GM21360 (cell line): ENCODE measurements around the gene SP100.
"Not testable (repeated sequence)": the region's sequence is repeated elsewhere in the genome, so short reads cannot be mapped to it uniquely, and the experiment has no call there.

Source experiments
- ATAC-seq: cut with Tn5 transposase; IDR thresholded peaks from one replicate; pipeline ENCODE4 v1.9.1; 2021; ENCODE audit warnings: mild to moderate bottlenecking, moderate library complexity; ENCODE audit not compliant: unreplicated experiment

SP100 gene

GRCh38 chr2:230416061-230416721, at the start of gene SP100:
TSS of gene SP100 (plus strand) at chr2:230416201. CDS start at chr2:230416297, 96 bp downstream.
- peak; percentile 78 for ATAC-seq

- no peak for ATAC-seq
These were observed 33.9 kb upstream of the SP100 start for GRCh38 chr2:230382108-230382507.

DNA sequence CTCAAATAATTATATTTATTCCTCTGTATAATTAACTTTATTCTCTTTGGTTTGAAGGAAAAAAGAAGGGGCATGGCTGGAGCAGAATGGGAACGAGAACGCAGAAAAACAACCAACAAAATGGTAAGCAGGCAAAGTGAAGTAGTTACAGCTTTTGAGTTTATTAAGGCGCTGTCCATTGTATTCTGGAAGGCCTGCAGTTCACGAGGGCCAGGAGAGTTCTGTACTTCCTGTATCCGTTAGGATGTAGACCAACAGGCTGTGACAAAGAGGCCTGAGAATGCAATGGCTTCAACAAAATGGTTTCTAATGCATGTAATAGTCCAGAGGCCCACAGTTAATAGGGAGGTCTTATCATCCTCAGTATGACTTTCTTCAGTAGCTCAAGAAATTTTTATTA, 32.5 kb upstream of the SP100 start:
- ATAC-seq, result no peak

GRCh38 chr2:230384986-230385385, 31.0 kb upstream of the SP100 start:
- ATAC-seq, result no peak

- no peak for ATAC-seq
These were observed 21.7 kb upstream of the SP100 start for GRCh38 chr2:230394301-230394700.

- not testable (repeated sequence) for ATAC-seq
These were observed 17.3 kb upstream of the SP100 start for GRCh38 chr2:230398698-230399097.

DNA sequence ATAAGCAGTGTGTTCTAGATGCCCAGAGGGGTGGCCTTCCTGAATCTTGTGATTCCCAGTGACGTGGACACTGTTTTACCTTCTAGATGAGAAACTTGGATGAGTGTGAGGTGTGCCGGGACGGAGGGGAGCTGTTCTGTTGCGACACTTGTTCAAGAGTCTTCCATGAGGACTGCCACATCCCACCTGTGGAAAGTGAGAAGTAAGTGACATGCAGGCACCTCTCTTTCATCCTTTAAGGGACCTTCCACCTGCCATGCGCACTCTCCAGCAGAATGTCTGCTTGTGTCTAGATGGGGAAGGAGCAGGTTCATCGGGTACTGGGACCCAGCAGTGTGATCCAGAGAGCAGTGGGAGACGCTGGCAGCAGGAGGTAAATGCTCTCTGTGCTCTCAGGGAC, 16.0 kb upstream of the SP100 start:
- no peak for ATAC-seq

GRCh38 chr2:230400454-230400853, 15.5 kb upstream of the SP100 start:
- no peak for ATAC-seq

DNA sequence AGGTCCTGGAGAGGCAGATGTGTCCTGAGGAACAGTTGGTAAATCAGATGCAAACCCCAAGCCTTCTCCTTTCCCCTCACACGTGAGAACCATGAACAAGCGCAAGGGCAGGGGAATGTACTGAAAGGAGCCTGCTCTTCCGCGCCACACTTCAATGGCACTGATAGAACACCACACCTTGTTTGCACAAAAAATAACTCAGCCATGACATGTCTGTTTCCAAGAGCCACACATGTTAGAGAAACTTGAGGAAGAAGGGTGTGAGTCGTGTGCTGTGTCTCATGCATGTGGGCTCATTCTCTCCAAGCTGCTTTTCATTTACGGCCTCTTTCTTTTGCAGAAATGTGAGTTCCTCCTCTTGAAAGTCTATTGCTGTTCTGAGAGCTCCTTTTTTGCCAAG, 15.0 kb upstream of the SP100 start:
- ATAC-seq, result not testable (repeated sequence)

DNA sequence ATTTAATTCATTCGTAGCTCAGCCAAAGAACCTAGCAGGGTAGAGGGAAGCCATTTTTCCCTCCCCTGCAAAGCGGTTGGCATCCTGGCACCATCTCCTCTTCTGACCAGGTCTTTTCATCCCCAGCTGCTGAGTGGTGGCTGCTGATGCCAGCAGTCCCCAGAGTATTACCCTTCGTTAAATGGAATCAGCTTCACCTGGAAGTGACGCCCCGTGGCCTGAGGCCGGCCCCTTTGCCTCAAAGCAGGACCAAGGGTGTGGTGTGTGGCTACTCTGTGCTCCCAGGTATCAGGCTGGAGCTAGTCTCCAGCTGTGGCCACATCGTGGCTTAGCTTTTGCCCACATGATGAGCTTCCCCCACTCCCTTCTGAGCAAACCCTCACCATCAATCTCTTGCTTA, 12.3 kb upstream of the SP100 start:
- ATAC-seq, result no peak

GRCh38 chr2:230405824-230406223, 10.2 kb upstream of the SP100 start:
- no peak for ATAC-seq

DNA sequence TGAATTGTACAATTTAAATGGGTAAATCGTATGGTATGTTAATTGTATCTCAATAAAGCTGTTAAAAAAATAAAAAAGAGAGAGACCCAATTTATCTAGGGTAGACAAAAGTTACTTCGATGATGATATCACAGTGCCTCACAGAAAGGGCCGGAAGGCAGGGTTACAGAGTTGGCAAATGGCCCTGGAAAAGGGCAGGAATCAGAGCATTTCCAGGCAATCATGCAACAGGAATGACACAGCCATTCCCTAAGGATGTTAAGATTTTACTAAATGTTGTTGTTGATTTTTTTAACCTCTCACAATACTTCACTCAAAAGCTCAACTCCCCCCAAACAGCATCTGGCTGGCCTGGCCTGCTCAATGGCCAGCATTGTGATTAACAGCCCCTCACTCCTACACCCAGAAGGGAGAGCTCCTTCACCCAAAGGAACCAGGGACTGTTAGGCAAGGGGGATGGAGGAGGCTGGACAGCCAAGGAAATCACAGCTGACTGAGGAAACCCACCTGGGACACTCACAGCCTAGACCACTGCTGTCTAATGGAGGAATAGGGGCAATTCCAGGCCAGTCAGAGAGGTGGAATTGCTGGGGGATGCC, 7.7 kb upstream of the SP100 start:
- no peak for ATAC-seq

DNA sequence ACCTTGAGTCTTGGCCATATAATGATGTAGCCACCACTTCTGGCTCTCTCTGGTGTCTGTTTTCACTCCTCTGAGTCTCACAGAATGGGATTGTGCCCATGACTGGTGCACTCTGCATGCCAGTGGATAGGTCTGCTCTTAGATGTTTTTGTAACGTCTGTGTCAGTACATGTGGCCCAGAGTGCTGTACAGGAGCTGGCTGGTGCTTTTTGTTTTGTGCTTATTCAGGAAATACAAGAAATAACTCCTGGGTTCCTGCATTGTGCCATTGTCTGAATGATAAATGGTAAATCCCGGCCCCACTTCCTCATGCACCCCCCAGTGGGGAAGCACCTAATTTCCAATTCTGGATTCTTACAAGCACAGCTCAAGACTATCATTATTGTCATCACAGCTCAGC, 6.7 kb upstream of the SP100 start:
- not testable (repeated sequence) for ATAC-seq

DNA sequence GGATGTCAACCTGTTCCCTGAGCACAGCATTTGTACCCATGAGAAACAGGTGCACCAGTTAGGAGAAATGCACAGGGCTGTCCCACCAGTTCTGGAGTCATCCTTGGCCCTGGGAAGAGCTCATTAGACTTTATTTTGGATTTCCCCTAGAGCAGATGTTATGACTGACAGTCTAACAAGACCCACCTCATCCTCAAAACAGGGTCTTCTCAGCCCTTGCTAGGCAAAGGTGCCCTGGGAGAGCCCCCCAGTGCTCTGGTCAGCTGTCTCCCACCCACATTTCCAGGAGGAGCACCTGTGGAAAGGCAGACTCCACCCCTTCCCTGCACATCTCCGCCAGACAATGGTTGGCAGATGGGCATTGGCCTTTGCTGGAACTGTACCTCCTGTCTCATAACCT, 5.7 kb upstream of the SP100 start:
- no peak for ATAC-seq

DNA sequence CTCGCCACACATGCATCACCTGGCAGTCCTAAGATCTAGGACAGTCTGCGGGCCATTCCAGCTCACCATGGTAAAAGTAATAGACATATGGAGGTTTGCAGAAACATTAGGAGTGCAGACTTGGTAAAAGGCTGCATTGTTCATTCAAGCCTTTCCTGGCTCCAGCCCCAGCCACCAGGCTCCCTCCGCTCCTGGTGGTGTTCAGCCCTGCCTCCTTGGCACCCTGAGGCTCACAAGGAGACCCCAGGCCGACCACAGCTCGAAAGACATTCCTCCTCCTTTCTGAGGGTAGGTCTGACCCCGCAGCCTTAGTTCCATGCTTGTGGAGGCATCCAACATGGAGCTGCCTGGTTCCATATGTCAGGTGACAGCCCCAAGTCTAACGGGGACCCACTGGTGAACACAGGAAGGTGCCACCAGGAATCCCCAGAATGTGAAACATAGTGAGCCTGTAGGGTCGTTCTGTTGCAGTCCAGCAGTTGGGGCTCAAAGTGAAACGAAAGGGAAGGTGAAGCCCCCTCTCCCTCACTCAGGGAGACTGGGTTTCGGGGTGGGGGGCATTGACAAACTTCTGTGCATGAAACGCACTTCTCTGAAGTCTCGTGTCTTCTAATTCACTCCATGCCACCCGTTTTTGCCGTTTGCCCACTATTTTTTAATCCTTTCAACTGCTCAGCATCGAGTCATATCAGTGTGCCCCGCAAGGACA, 5.0 kb upstream of the SP100 start:
- ATAC-seq, result no peak

DNA sequence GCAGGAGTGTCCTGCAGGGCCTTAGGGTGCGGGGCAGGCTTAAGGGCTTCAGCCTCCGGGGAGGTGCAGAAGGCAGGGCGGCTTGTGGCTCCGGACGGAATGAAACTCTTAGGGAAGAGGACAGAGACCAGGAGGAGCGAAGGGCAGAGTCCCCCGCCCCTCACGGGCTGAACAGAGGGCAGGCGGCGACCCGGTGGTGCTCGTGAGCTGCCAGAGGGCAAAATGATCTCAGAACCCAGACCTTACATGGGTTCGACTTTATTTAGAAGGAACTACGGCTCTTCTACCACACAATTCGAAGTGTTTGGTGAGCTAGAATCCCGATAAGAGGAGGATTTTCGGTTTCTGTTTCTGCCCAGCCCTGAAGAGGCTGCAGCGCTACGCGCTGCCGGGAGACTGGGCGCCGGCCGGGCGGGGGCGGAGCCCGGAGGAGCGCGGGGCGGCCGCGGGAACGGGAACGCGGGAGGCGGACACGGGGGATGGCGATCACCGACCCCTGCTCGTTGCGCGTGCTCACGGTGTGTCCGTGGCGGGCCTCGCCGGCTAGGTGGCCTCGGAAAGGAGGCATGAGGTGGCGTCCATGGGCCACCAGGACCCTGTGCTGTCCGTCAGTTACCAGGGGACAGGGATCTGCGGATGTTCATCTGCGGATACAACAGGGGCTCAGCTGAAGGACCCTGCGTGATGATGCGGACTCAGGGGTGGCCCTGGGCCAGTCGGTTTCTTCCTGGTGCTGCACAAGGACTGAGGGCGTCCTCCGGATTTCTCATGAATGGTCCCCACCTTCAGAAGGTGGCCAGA, 4.2 kb upstream of the SP100 start:
- ATAC-seq, result peak; percentile 53

DNA sequence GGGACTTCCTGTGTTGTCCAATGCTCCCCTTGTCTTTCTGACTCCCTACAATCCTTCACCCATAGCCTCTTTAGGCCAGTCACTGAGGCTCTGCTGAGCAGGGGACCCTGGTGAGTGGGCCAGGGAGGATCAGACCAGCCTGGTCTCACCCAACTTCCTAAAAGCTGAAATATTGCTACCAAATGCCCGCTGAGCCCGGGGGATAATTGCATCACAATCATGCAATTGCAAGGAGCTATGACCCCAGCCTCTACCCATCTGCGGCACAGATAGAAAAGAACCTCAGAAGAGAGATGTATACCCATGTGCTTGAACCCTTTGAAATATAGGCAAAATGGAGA, 3.7 kb upstream of the SP100 start:
- ATAC-seq, result no peak

DNA sequence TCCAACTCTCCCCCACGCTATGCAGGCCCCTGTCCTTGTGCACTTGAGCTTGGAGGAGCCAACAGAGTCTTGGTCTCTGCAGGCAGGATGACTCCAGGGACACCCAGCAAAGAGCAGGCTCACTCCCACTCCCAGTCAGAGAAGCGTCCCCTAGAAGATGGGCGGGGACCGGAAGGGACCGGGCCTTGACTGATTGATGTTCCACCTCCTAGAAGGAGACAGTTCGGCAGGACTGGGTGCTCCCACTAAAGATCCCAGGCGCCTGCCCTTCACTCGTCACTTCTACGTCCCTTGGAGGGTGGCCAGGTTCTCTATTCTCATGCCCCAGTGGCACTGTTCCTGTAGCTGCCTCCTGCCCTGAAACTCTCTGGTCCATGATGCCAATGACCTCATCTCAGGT, 3.2 kb upstream of the SP100 start:
- ATAC-seq, result no peak

DNA sequence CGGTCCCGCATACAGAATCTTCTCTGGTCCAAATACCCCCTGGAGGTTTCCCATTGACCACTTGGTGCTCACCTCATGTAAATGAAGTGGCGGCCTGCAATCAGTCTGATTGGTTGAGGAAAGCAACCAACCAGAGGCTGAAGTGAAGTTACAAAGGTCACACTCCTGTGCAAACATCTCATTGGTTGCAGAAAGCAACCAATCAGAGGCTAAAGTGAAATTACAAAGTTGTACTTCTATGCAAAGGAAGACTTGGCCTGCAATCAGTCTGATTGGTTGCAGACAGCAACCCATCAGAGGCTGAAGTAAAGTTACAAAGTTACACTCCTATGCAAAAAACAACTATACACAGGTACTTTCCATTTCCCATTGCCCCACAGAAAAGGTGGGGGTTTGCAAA, 2.5 kb upstream of the SP100 start:
- no peak for ATAC-seq

DNA sequence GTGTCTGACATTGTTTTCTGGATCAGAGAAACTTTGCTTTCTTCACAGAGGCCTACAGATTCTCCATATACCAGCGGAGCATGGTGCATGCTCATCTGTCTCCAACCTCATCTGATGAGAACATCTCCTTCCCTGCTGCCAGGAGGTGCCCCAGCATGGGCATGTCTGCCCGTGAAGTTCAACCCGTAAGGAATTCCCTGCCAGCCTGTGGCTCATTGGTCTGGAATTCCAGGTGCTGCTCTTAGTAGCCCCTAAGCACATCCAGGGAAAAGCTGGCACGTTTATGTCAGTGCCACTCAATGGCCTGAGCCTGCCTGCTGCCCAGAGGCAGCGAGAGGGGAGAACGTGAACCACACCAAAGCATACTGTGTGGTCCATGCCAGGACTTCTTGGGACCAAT, 1.7 kb upstream of the SP100 start:
- ATAC-seq, result no peak

DNA sequence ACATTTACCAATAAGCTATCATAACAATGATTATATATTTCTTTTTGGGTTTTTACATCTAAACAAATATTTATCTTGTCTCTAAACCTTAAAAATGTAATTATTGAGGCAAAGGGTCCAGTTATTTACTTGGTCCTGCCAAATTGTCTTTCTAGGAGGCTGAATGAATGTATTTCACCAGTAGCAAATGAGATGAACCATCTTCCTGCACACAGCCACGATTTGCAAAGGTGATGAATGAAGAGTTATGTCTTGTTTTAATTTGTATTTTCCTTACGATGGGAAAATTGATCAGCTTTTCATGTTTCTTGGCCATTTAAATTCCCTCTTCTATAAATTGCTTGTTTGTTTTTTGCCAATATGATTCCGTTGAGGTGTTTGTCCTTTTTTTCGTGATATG, 1.4 kb downstream of the SP100 start:
- no peak for ATAC-seq
